ENCODE results near the gene AMPD3.

DNA sequence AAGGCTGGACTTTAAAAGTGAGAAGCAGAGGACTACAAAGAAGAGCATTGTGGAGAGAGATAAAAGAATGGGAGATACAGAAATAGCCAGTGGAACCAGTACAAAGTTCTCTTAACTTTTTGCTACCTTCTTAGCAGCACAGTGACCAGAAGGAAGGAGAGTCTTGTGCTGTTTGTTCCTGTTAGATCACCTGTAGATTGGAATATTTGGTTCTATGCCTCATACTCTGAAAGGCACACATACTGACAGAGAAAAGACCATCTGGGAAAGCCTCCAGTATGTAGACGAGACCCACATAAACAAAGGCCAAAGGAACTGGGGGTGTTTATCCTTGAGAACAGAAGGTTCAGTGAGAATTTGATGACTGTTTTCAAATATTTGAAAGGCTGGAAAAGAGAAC, 67.2 kb downstream of the AMPD3 start:
- TF ChIP-seq POLR2AphosphoS5 (IDR thresholded peaks at IDR 0.05; ENCODE audit: low read depth, low read length) (no peak), POLR2A (IDR thresholded peaks at IDR 0.05; ENCODE audit: low read depth, low read length) (no peak)

Data from GM12892 (cell line).